Stimulated activated CD8-positive, alpha-beta memory T cell treated with anti-CD3 and anti-CD28 coated beads, Interleukin-15, amount 100 ng/mL, for 48 hours (primary cell): ENCODE results near the gene UGT2B11.
"Not testable (repeated sequence)": the region's sequence is repeated elsewhere in the genome, so short reads cannot be mapped to it uniquely, and the experiment has no call there.

Source experiments
- DNase-seq, 2 donors: peaks; one replicate each; pipeline ENCODE4 v3.0.0-alpha.2; 2020; ENCODE audit warnings: low read depth in 2 of 2

UGT2B11 gene

DNA sequence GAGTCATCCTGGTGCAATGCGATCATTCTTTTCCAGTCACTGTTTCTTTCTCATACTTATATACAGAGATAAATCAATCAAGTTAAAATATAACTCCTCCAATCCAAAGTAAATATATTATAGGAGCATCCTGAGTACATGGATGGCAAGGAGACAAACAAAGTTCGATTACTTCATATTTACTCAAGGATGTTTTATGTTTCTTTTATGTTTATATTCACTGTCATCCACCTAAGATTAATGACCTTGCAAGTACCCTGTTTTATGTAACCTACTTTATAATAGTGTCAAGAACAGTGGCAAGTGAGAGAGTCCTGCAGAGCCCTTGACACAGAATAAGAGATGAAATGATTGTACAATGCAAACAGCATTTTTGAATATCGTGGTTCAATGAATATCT lies at the start of gene UGT2B11:
TSS of gene UGT2B11 (minus strand) at position 33 of the 400 bp plus-strand sequence. CDS start at position 7, 26 bp downstream.
- no peak for DNase-seq

DNA sequence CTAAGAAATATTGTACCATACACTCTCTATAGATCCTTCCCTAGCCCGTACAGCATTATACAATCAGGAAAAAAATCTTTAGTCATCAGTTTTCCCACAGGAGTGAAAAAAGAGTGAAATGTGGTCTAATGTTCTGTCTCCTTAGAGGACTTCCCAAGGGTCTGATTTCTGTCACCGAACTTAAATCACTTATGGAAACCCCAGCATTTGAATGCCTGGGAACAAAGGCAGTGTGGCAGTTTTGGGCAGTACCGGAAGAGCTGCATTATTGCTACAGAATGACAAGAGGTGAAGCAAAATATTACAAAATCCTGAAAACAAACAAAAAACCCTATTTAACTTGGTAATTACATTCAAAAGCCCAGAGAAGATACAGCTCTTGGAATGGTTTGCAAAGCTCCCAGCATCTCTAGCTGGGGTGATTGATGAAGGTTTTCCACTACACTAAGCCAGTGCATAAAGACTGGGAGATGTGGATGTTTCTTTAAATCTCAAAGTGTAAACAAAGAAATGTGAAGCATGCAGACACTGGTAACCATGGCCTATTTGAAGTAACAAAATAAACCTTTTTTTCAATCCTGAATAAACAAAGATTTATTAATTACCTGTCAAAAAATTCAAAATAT lies 38.7 kb upstream of the UGT2B11 start:
- DNase-seq = not testable (repeated sequence)

DNA sequence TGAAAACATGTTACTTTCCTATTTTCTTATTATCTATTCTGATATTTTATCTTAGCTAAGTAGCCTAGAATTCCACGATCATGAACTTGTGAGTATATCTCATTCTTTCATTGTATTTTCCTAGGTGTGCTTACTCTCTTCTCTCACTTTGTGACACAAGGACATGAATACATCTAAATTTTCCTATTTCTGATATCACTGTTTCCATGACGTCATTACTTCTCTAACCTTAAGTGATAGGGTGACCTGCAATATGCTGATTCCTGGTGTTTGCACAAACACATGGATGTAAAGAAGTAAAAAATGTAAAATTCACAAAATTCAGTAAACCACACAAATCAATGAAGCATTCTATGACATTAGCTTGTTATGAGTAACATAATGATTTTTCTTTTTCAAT lies 36.3 kb upstream of the UGT2B11 start:
- DNase-seq = not testable (repeated sequence)

DNA sequence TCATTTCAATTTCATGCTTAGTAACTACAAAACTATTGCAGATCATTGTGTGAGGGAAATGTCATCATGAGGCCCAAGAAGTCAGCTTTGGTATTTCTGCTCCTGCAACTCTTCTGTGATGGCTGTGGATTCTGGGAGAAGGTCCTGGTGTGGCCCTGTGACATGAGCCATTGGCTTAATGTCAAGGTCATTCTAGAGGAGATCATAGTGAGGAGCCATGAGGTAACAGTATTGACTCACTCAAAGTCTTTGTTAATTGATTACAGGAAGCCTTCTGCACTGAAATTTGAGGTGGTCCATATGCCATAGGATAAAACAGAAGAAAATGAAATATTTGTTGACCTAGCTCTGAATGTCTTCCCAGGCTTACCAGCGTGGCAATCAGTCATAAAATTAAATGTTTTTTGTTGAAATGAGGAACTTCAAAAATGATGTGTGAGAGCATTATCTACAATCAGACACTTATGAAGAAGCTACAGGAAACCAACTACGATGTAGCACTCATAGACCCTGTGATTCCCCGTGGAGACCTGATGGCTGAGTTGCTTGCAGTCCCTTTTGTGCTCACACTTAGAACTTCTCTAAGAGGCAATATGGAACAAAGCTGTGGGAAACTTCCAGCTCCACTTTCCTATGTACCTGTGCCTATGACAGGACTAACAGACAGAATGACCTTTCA lies 28.2 kb upstream of the UGT2B11 start:
- DNase-seq = not testable (repeated sequence)

DNA sequence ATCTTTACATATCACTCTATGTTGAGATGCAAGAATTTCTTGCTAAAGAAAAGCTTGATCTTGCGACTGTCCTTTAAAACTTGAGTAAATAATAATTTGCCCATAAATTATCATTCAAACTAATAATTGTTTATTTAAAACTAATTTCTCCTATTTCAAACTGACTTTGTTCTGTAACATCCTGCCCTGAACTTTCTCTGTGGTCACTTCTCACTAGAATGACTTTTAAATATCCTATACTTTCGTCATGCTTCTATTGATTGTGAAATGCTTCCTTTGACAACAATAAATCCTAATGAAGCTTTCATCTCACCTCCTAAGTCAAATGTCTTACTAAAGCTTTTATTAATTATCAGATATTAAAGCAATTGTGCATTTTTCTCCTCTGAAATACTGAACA lies 27.2 kb upstream of the UGT2B11 start:
- not testable (repeated sequence) for DNase-seq

DNA sequence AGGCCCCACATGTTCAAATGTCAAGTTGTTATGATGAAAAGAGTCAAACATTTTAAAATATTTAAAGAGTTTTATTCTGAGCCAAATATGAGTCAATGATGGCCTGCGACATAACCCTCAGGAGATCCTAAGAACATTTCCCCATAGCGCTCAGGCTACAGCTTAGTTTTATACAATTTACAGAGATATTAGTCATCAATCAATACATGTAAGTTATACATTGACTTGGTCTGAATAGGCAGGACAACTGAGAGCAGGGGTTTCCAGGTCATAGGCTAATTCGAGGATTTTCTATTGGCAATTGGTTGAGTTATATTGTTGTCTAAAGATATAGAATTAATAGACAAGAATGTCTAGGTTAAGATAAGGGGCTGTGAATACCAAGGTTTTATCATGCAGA lies 26.2 kb upstream of the UGT2B11 start:
- not testable (repeated sequence) for DNase-seq

DNA sequence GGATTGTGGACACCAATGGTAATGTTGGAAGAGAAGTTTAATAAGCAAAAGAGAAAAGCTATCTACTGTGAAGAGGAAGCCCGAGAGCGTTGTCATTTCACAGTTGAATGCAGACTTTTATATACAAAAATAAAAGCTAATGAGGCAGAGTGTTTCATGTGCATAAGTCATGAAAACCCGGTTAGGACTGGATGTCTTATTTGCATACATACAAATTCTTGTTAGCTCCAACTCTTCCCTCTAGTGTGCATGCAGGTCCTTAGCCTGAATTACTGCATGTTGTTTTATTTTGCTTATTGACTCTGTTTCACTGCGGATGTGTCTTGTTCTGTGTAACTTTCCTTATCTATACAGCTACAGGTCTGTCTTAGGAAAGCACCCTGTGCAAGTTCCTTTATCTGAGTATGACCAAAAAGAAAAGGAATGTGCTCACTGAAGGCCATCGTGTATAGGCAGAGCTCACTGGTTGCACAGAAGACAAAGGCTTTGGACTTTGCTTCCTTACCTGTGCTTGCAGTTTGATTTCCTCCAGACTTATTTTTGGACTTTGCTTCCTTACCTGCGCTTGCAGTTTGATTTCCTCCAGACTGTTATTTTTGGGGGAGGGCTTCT lies 25.1 kb upstream of the UGT2B11 start:
- DNase-seq = no peak

DNA sequence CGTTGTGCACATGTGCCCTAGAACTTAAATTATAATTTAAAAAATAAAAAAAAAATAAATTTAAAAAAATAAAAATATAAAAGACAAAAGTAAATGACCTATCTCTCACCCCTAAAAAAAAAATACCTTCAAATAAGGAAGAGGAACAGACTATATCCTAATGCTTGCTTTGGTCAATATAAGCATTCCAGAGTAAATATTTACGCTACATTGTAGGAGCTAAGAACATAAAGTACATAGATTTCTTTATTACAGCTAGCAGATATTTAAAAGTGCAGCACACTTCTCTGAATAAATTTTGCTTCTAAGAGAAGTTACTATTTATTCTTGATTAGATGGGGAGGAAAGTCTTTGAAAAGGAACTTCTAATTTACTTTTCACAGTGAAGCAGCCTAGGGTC lies 24.5 kb upstream of the UGT2B11 start:
- DNase-seq = no peak

DNA sequence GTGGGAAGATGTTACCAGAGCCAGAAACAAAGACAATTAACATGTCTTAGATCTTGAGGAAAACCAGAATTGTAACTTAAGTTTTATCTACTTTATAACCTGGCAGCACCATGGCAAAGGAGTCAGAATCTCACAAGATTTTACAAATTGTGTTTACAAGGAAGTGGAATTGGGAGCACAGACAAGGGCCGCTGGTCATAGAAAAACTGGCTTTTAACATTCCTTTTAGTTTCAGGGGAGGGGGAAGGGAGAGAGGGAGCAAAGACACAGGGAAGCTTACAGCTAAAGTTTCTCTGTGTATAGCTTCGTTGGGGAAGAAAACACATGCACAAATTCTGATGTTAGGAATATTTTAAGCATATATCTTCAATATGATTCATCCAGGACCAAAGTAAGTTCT lies 10.3 kb upstream of the UGT2B11 start:
- DNase-seq = no peak

DNA sequence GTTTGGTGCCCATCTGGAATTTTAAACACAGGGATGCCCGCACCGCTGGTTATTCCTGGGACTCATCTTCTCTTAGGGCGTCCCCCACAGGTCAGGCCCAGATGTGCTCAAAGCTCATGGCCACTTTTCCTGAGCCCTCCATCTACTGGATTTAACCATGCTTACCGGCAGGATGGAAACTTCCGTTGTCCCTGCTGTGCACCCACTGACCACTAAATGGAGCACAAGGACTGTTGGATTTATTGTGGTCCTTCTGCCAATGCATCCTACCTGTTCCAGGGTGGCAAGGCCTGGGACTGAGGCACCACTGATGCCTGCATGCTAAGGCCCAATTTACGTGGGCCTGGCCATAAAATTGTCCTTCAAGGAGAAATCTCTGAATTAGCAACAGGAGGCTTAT lies 8.7 kb upstream of the UGT2B11 start:
- not testable (repeated sequence) for DNase-seq

DNA sequence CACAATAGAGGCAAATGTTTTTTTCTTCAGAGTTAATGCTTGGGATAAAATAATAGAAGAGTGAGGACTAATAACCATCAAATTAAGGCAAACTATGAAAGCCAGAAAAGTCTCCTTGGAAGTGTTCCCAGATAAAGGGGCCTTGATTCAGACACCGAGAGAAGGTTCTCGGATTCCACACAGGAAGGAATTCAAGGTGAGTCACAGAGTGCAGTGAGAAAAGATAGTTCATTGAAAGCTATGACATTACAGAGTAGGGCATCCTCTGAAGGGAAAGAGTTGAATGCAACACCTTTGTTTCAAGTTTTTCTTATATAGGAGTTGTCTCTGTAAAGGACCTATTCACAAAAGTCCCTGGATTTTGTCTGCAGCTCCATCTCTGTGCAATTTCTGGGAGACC lies 3.9 kb upstream of the UGT2B11 start:
- not testable (repeated sequence) for DNase-seq

DNA sequence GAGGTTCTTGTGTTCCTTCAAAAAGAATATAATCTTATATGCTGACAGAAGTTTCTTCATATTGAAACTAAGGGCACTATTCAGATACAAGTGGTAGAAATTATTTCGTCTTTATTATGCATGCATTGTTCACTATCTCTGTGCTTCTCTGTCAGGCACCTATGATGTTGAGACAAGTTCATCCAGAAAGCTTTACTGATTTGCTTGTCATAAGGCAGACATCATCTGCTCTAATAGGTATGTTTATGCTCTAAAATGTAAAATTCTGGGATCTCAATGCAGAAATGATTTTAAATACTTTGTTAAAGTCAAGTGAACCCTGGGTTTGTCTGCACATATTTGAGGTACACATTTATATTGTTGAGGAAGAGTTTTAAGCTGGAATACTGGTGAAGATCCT lies 3.6 kb downstream of the UGT2B11 start:
- no peak for DNase-seq

DNA sequence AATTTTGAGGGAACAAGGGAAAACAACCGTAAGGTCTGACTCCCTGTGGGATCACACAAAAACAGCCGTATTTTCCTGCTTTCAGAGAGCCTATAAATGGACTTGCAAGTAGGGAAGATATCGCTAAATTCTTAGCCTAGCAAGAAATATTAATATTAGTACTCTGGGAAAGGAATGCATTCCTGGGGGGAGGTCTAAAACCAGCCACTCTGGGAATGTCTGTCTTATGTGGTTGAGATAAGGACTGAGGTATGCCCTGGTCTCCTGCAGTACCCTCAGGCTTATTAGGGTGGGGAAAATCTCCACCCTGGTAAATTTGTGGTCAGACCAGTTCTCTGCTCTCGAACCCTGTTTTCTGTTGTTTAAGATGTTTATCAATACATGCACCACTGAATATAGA lies 16.0 kb downstream of the UGT2B11 start:
- DNase-seq = not testable (repeated sequence)

DNA sequence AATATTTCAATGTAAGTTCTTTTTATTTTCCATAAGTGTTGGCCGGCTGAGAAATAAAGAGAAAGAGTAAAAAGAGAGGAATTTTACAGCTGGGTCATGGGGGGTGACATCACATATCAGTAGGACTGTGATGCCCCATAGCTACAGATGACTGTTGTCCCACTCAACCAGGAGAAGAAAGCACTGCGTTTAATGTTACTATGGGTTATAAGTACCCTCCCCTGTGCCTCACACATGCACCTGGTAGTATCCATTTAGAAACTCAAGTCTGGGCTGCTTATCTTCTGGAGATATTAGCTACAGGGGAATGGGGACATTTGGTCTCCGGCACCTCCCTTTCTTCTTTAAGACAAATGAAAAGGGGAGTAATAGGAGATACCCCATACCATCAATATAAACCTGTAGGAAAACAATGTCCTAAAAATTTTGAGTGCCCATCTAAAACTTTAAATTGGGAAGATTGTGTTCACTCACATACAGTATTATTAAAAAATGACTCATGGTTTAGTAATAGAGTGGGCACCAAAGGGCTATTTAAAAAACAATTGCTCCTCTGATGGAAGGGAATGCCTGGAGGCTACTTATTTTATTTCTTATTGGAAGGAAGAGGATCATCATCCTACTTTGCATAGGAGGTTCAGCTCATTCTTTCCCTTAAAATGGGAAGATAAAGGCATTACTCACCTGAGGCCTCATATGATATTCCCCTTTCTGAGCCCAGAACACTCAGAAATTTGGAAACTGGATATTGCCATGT lies 18.2 kb downstream of the UGT2B11 start:
- DNase-seq = no peak

DNA sequence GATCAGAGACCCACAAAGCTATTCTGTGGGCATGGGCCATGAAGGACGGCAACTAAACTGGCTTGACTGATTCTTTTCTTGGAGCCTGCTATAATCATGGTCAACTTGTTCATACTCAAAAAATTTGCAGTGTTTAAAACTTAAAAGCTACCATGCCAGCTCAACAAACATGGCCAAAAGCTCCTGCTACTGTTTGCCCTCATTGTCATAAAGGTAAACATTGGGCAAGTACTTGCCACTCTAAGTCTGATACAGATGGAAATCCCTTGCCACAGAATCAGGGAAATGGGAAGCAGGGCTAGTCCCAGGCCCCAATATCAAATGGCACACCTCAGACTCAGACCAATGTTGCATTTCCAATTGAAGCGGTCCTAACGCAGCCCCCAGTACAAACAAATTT lies 20.4 kb downstream of the UGT2B11 start:
- no peak for DNase-seq

DNA sequence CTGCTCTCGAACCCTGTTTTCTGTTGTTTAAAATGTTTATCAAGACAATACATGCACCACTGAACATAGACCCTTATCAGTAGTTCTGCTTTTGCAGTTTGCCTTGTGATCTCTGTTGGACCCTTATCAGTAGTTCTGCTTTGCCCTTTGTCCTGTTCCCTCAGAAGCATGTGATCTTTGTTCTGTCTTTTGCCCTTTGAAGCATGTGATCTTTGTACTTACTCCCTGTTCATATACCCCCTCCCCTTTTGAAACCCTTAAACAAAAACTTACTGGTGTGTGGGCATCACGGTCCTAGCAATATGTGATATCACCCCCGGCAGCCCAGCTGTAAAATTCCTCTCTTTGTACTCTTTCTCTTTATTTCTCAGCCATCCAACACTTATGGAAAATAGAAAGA lies 22.6 kb downstream of the UGT2B11 start:
- not testable (repeated sequence) for DNase-seq

DNA sequence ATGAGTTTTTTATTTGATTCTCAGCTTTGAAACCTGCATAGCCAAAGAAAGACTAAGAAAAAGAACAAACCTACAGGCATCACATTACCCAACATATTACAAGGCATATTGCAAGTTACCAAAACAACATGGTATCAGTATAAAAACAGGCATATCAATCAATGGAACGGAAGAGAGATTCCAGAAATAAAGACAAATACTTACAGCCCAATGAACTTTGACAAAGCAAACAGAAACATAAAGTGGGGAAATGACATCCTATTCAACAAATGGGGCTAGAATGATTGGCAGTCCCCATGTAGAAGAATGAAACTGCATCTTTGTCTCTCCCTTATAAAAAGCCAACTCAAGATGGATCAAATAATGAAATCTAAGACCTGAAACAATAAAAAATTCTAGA lies 23.9 kb downstream of the UGT2B11 start:
- DNase-seq = not testable (repeated sequence)

DNA sequence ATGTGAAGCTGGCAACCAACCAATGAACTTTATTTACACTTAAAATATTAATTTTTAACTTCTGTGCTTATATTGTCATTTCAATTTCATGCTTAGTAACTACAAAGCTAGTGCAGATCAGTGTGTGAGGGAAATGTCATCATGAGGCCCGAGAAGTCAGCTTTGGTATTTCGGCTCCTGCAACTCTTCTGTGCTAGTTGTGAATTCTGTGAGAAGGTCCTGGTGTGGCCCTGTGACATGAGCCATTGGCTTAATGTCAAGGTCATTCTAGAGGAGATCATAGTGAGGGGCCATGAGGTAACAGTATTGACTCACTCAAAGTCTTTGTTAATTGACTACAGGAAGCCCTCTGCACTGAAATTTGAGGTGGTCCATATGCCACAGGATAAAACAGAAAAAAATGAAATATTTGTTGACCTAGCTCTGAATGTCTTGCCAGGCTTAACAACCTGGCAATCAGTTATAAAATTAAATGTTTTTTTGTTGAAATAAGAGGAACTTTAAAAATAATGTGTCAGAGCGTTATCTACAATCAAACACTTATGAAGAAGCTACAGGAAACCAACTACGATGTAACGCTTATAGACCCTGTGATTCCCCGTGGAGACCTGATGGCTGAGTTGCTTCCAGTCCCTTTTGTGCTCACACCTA lies 32.9 kb downstream of the UGT2B11 start:
- not testable (repeated sequence) for DNase-seq

DNA sequence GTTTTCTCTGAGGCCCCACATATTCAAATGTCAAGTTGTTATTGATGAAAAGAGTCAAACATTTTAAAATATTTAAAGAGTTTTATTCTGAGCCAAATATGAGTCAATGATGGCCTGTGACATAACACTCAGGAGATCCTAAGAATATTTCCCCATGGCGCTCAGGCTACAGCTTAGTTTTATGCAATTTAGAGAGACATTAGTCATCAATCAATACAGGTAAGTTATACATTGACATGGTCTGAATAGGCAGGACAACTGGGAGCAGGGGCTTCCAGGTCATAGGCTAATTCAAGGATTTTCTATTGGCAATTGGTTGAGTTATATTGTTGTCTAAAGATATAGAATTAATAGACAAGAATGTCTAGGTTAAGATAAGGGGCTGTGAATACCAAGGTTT lies 34.7 kb downstream of the UGT2B11 start:
- DNase-seq = not testable (repeated sequence)

DNA sequence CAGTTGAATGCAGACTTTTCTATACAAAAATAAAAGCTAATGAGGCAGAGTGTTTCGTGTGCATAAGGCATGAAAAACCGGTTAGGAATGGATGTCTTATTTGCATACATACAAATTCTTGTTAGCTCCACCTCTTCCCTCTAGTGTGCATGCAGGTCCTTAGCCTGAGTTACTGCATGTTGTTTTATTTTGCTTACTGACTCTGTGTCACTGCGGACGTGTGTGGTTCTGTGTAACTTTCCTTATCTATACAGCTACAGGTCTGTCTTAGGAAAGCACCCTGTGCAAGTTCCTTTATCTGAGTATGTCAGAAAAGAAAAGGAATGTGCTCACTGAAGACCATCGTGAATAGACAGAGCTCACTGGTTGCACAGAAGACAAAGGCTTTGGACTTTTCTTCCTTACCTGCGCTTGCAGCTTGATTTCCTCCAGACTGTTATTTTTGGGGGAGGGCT lies 35.8 kb downstream of the UGT2B11 start:
- DNase-seq = not testable (repeated sequence)

DNA sequence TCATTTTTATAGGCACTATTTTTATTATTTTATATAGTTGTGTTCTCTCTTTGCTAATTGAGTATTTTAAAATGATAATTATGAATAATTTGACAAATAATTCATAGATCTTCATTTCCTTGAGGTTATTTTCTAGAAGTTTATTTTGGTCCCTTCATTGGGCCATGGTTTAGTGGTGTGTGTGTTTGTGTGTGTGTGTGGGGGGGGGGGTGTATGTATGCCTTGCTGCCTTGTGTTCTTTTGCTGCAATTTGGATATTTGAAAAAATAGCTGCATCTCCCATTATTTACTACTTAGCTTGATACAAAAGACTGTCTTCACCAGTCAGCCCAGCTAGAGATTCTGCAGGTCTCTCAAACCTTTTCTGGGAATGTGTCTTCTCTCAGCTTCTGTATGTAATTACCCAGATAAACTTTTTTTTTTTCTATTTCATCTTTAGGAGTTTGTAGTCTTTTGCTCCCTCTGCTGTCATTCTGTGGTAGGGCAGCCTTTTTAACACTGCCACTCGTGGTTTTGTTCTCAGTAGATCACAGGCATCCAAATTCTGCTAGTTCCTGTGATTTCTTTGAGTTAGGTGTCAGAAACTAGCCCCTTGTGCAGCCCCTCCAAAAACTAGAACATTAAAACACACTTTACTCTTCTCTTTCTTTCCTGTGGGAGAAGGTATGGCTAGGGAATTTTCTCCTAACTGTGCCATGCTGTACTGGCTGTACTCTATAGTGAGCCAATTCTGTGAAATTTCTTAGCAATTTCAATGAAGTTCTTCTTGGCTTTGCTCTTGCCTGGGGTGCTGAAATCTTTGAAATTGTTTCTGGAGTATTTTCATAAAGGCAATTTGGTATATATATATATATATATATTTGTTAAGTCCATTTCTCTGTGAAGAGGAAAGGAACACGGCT lies 44.1 kb downstream of the UGT2B11 start:
- DNase-seq = not testable (repeated sequence)
